Measurements from ENCODE around the gene PDE1A.

Gene PDE1A

DNA sequence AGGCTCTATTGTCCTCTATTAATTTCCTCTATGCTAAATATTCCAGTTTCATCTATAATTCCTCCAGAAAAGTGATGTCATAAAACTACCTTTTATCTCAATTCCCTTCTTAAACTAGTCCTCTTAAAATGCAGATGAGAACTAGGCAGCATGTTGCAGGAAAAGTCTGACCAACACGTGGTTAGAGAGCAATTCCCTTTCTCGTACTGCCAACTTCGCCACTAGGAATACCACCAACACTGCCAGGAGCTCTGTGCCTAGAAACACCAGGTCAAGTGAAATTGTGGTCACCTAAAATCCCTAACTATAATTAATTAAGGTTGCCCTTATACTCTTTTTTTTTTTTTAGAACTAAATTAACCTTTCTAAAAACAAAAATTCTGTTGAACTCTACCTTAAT lies 313.5 kb downstream of the PDE1A start:
- FAIRE-seq: no peak

- FAIRE-seq: no peak
Observed at GRCh38 chr2:182110347-182110746, 316.5 kb downstream of the PDE1A start.

DNA sequence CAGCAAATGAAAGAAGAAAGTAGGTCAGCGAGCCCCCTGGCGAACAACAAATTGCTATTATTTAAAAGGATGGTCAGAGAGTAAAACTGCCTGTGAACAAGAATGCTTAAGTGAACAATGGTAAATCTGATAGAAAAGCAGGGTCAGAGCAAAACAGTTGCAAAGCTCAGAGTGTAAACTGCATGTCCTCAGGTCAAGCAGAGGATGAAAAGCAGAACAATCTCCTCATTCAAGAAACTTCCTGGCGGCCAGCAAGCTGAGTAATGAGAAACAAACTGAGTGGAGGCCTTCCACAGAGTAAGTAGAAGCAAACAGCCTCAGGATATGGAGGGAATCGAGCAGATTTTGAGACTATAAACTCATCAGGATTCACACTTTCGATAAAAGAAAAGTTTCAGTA lies 323.3 kb downstream of the PDE1A start:
- FAIRE-seq: no peak

- no peak for FAIRE-seq
Observed at GRCh38 chr2:182101263-182101662, 325.6 kb downstream of the PDE1A start.

- no peak for FAIRE-seq
Observed at GRCh38 chr2:182098648-182099047, 328.2 kb downstream of the PDE1A start.

GRCh38 chr2:182097571-182098164 lies 329.2 kb downstream of the PDE1A start:
- no peak for FAIRE-seq

GRCh38 chr2:182090486-182090885 lies 336.4 kb downstream of the PDE1A start:
- no peak for FAIRE-seq

All from G401.6 (cell line).